Neural progenitor cell (in vitro differentiated cells): ENCODE data around the gene MRPL40.

Source experiments
- EZH2 ChIP-seq: fragments of 200-600 bp; sonication (generic); IDR thresholded peaks from 2 replicates; pipeline ENCODE4 v1.6.1; 2017; ENCODE audit warnings: antibody characterized with exemption, mild to moderate bottlenecking, moderate library complexity
- EZH2phosphoT487 ChIP-seq: fragments of 200-600 bp; sonication (generic); IDR thresholded peaks from 2 replicates; pipeline ENCODE4 v1.6.1; 2017; ENCODE audit warnings: antibody characterized with exemption
- TF ChIP-seq, protein P1 (sequence below): fragments of 200-600 bp; sonication (generic); IDR thresholded peaks from 2 replicates; pipeline ENCODE4 v1.5.1; 2017; ENCODE audit warnings: antibody characterized with exemption, mild to moderate bottlenecking

DNA sequence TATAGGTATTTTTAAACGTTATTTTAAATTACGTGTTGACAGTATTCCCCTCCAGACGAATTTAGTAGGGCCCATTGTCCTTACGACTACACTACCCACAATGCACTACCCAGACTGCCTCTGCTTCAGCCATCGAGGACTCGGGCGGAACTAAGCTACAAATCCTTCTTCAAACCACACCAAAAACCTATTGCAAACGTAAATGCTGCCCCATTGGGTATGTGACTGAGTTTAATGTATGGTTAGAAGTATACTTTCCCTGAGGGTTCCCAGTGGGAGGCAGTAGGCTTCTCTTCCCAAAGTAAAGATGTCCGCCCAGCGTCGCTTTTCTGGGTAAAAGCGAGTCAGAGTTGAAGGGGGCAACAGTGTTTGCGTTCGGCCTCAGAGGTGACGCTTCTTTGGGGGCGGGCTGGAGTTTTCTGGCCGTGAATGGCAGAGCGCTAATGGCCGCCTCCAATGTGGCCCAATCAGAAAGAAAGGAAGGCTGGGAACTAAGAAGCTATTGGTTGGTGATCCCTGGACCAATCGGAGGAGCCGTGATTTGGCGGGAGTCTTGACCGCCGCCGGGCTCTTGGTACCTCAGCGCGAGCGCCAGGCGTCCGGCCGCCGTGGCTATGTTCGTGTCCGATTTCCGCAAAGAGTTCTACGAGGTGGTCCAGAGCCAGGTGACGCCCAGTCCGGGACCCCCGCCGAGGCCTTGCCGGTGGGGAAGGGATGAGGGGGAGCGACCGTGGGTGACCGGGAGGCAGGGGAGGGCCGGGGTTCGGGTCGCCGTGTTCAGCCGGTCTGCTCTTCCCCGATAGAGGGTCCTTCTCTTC lies 47.2 kb downstream of the MRPL40 start, which contains the start of gene CDC45:
- TF ChIP-seq, protein P1, sequence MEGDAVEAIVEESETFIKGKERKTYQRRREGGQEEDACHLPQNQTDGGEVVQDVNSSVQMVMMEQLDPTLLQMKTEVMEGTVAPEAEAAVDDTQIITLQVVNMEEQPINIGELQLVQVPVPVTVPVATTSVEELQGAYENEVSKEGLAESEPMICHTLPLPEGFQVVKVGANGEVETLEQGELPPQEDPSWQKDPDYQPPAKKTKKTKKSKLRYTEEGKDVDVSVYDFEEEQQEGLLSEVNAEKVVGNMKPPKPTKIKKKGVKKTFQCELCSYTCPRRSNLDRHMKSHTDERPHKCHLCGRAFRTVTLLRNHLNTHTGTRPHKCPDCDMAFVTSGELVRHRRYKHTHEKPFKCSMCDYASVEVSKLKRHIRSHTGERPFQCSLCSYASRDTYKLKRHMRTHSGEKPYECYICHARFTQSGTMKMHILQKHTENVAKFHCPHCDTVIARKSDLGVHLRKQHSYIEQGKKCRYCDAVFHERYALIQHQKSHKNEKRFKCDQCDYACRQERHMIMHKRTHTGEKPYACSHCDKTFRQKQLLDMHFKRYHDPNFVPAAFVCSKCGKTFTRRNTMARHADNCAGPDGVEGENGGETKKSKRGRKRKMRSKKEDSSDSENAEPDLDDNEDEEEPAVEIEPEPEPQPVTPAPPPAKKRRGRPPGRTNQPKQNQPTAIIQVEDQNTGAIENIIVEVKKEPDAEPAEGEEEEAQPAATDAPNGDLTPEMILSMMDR = no peak
- no peak for TF ChIP-seq EZH2phosphoT487
- TF ChIP-seq EZH2 = no peak
